ENCODE measurements around the gene RICTOR.
"Not testable (repeated sequence)": the region's sequence is repeated elsewhere in the genome, so short reads cannot be mapped to it uniquely, and the experiment has no call there.

Gene RICTOR

GRCh38 chr5:39055027-39055767 lies 19.0 kb downstream of the RICTOR start:
- DNase-seq (ENCODE audit: low read depth, low spot score) = no peak

DNA sequence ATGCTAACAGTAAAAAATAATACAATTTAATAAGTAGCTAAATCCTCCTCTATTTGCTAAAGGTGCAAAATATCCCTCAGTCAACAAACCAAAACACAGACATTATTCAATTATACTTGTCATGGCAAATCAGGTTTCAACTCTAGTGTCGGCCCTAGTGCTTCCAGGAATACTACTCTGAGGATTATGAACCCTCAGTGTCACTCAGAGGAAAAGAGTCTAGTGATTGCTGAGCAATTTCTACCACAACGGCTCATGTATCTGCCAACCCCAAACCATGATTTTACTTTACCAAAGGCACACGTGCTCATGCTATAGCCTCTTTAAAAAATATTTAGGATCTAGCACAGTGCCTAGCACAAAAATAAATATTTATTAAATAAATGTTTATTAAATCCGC lies 21.0 kb downstream of the RICTOR start:
- no peak for DNase-seq (ENCODE audit: low read depth, low spot score)

- no peak for DNase-seq (ENCODE audit: low read depth, low spot score)
Observed at GRCh38 chr5:39052141-39052540, 22.1 kb downstream of the RICTOR start.

- DNase-seq (ENCODE audit: low read depth, low spot score) = no peak
Observed at GRCh38 chr5:39049315-39049714, 24.9 kb downstream of the RICTOR start.

DNA sequence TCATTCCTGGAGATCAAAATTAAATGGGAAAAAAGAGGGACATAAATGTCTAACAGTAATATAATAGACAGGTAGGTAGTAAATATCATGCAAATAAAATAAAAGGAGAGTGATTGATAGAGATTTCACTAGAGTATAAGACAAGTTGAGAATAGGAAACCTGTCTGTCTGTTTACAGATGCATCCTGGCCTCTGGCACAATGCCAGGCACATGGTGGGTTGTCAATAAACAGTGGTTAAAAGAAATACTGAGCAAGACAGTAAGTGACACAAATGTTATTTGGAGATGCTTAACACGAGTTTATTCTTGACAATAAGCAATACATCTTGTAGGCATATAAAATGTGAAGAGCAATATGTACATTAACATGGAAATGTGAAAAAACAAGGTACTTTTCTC lies 33.3 kb downstream of the RICTOR start:
- DNase-seq (ENCODE audit: low read depth, low spot score) = no peak

DNA sequence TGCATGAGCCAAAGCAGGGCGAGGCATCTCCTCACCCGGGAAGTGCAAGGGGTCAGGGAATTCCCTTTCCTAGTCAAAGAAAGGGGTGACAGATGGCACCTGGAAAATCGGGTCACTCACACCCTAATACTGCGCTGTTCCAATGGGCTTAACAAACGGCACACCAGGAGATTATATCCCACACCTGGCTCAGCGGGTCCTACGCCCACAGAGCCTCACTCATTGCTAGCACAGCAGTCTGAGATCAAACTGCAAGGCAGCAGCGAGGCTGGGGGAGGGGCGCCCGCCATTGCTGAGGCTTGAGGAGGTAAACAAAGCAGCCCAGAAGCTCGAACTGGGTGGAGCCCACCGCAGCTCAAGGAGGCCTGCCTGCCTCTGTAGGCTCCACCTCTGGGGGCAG lies 39.7 kb downstream of the RICTOR start:
- DNase-seq (ENCODE audit: low read depth, low spot score) = not testable (repeated sequence)

DNA sequence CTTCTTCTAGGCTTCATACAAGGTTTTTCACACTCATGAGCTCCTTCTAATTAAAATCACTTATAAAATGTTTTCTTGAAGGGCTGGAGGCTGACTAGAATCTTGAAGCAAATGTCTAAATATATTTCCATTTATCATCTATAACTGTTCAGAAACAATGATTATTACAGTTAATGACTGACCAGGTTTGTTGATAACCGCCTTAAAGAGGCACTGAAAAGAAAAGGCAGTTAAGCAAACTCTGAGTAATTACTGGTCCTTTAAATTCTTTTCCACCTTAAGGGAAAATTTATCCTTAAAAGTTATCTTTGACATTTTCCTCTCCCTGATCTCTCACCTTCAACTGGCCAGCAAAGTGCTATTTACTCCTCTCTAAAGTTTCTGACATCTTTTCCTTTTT lies 43.2 kb downstream of the RICTOR start:
- no peak for DNase-seq (ENCODE audit: low read depth, low spot score)

- no peak for DNase-seq (ENCODE audit: low read depth, low spot score)
Observed at GRCh38 chr5:39025456-39025855, 48.7 kb downstream of the RICTOR start.

DNA sequence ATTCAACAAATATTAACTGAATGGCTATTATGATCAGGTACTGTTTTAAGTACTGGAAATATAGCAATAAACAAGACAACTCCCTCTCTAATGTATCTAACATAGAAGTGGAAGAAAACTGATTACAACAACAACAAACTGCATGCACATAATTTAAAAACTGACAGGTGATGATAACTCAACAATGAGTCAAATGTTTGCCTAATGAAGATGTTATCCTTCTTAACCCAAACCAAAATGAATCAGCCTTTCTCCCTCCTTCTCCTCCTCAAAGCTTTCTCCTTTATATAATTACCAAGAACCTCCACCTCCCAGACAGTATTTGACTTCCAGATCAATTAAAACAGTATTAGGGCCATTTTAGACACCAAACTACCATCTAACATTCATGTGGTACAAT lies 49.3 kb downstream of the RICTOR start:
- no peak for DNase-seq (ENCODE audit: low read depth, low spot score)

- no peak for DNase-seq (ENCODE audit: low read depth, low spot score)
Observed at GRCh38 chr5:39024005-39024404, 50.2 kb downstream of the RICTOR start.

DNA sequence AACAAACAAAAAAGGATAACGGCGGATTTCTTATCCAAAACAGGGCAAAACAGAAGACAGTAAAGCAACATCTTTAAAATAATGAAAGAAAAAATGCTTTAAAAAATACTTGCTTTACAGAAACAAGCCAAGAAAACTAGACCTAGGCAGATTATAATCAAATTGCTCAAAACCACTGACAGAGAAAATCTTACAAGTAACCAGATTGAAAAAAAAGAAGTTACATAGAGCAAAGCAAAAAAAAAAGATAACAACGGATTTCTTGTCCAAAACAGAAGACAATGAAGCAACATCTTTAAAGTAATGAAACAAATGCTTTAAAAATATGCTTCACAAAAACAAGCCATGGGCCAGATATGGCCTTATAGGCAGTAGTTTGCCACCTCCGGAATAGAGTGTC lies 51.1 kb downstream of the RICTOR start:
- DNase-seq (ENCODE audit: low read depth, low spot score) = no peak

- DNase-seq (ENCODE audit: low read depth, low spot score) = no peak
Observed at GRCh38 chr5:39022151-39022550, 52.0 kb downstream of the RICTOR start.

- DNase-seq (ENCODE audit: low read depth, low spot score) = no peak
Observed at GRCh38 chr5:39021413-39021812, 52.8 kb downstream of the RICTOR start.

DNA sequence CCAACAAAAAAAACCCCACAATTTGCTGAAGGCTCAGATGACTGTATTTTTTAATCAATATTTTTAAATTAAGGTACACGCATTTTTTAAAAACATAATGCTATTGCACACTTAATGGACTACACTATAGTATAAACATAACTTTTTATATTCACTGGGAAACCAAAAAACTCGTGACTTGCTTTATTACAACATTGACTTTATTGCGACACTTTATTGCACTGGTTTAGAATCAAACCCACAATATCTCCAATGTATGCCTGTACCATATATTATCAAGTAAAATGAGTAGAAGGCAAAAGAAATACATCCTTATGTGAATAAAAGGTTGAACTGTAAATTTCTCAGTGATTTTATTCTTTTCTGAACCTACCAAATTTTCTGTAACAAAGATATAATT lies 53.7 kb downstream of the RICTOR start:
- no peak for DNase-seq (ENCODE audit: low read depth, low spot score)

GRCh38 chr5:39019254-39019653 lies 54.9 kb downstream of the RICTOR start:
- DNase-seq (ENCODE audit: low read depth, low spot score) = no peak

DNA sequence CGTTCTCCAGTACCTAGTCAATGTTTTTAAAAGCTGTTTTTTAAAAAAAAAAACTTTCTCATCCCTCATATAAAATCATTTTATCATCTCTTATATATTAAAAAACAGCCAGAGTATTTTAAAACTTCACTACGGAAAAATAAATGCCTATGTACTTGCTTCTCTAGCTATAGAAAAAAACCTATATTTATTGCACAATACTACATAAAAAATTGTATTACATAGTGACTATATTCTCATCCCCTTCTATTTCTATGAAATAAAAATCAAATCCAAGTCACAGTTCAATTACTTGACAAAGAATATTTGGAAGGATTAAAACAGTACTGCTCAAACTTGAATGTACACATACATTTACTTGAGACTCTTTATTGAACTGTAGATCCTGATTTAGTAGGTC lies 56.7 kb downstream of the RICTOR start:
- DNase-seq (ENCODE audit: low read depth, low spot score) = no peak

- DNase-seq (ENCODE audit: low read depth, low spot score) = no peak
Observed at GRCh38 chr5:39016587-39017275, 57.5 kb downstream of the RICTOR start.

- no peak for DNase-seq (ENCODE audit: low read depth, low spot score)
Observed at GRCh38 chr5:39015743-39016586, 58.2 kb downstream of the RICTOR start.

DNA sequence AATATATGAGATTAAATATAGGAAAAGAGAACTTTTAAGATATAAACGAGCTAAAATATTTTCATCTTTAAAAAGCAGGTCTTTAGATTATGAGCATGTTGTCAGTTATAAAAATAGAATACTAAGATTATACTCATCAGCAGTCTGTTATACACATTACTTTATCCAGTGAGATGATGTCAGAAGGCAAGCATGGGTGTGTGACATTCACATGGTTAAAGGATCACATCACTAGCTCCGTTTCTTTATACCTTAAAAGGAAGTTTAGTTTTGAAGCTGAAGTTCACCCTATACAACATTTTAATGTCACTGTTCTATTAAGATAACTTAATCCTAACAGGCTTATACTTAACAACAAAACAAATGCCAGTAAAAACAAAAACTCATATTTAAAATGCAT lies 59.6 kb downstream of the RICTOR start:
- DNase-seq (ENCODE audit: low read depth, low spot score) = no peak

DNA sequence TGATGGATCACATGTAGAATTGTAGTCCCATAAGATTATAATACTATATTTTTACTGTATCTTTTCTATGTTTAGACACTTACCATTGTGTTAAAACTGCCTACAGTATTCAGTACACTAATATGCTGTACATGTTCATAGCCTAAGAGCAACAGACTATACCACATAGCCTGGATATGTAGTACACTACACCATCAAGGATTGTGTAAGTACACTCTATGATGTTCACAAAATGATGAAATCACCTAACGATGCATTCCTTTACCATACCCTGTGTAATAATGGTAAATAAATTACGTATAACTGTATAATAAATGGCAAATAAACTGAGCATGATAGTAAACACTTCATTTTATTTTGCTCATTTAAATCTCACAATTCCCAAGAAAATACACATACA lies 60.3 kb downstream of the RICTOR start:
- no peak for DNase-seq (ENCODE audit: low read depth, low spot score)

GRCh38 chr5:39010958-39011357 lies 63.2 kb downstream of the RICTOR start:
- DNase-seq (ENCODE audit: low read depth, low spot score) = not testable (repeated sequence)

DNA sequence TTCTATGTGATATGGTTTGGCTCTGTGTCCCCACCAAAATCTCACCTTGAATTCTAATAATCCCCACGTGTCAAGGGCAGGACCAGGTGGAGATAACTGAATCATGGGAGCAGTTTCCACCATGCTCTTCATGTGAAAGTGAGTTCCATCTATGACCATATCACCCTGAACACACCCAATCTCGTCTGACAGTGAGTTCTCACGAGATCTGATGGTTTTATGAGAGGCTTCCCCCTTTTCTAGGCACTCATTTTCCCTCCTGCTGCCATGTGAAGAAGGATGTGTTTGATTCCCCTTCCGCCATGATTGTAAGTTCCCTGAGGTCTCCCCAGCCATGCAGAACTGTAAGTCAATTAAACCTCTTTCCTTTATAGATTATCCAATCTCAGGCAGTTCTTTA lies 64.2 kb downstream of the RICTOR start:
- no peak for DNase-seq (ENCODE audit: low read depth, low spot score)

DNA sequence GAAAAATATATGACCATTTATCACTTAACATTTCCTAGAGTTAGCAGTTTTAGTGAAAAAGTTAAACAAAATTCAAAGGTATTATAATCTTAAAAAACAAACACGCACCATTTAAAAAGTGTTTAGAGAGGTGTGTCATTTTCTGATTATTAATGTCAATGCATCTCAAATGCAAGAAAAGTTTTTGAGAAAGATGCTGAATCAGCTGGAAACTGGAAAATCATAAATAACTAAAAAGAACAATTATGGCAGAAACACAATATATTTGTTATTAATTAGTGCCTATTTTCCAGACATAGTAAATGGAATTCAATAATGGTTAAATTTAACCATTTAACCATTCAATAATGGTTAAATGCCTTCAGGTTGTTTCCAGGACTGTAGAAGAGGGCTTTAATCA lies 64.9 kb downstream of the RICTOR start:
- no peak for DNase-seq (ENCODE audit: low read depth, low spot score)
